ENCODE results near the gene CUL9. TPM values are rescaled to one million over a fixed set of nuclear protein-coding genes. Genes with fewer than 3 reads are reported as not detected.

The CUL9 gene
- polyA plus RNA-seq, 1 donor from 2014 or later: 65.0 TPM

GRCh38 chr6:43183441-43183840 lies 1.4 kb downstream of the CUL9 start:
- H3K9ac ChIP-seq (ENCODE audit: low read length): peak overlapping the region; percentile 3
- H2AFZ ChIP-seq (ENCODE audit: low read depth, low read length): no peak overlapping the region
- H3K9me2 ChIP-seq (ENCODE audit: insufficient read depth, low read length): no peaks in the 10 kb centered on the region
- no peaks in the 10 kb centered on the region for H3K9me3 ChIP-seq (ENCODE audit: low read length)
- no peak overlapping the region for H3K27ac ChIP-seq (ENCODE audit: low read length)
- H3K36me3 ChIP-seq (ENCODE audit: insufficient read depth, low read length): peaks cover 6% of the 10 kb centered on the region
- peak overlapping the region; percentile 79 for H3K4me3 ChIP-seq (ENCODE audit: low read length)
- no peaks in the 10 kb centered on the region for H4K20me1 ChIP-seq (ENCODE audit: insufficient read depth)
- no peaks in the 10 kb centered on the region for H3K27me3 ChIP-seq (ENCODE audit: insufficient read depth, low read depth, low read length)
- H3F3A ChIP-seq (ENCODE audit: insufficient read depth, low read length, poor library complexity, severe bottlenecking): no peaks in the 10 kb centered on the region
- TF ChIP-seq EP300 (conservative IDR thresholded peaks at IDR 0.05; ENCODE audit: poor library complexity, severe bottlenecking) (no peak), MXI1 (conservative IDR thresholded peaks at IDR 0.05; ENCODE audit: poor library complexity, severe bottlenecking) (no peak), POLR2AphosphoS5 (IDR thresholded peaks at IDR 0.05) (no peak), RAD21 (conservative IDR thresholded peaks at IDR 0.05) (no peak), EZH2 (IDR thresholded peaks at IDR 0.05; ENCODE audit: borderline replicate concordance, insufficient read depth, low read length, poor library complexity, severe bottlenecking) (no peak), SMC3 (conservative IDR thresholded peaks at IDR 0.05; ENCODE audit: poor library complexity) (no peak), CTCF (IDR thresholded peaks at IDR 0.05; ENCODE audit: poor library complexity, severe bottlenecking) (no peak), REST (IDR thresholded peaks at IDR 0.05; ENCODE audit: borderline replicate concordance) (no peak), TAF1 (IDR thresholded peaks at IDR 0.05; ENCODE audit: low read depth) (no peak)
- H3K79me2 ChIP-seq (replicated peaks; ENCODE audit: insufficient read depth, low read length): no peaks in the 10 kb centered on the region
- H3K4me2 ChIP-seq (ENCODE audit: low read length): no peak overlapping the region

GRCh38 chr6:43184268-43184985 lies 2.4 kb downstream of the CUL9 start:
- Histone ChIP-seq H3K9me2 (ENCODE audit: insufficient read depth, low read length) (no peaks in the 10 kb centered on the region), H4K20me1 (ENCODE audit: insufficient read depth) (no peaks in the 10 kb centered on the region), H3K27me3 (ENCODE audit: insufficient read depth, low read depth, low read length) (no peaks in the 10 kb centered on the region), H3K27ac (ENCODE audit: low read length) (no peak overlapping the region), H3K4me2 (ENCODE audit: low read length) (no peak overlapping the region), H3K36me3 (ENCODE audit: insufficient read depth, low read length) (peaks cover 6% of the 10 kb centered on the region), H3K9ac (ENCODE audit: low read length) (no peak overlapping the region), H3K79me2 (replicated peaks; ENCODE audit: insufficient read depth, low read length) (no peaks in the 10 kb centered on the region), H2AFZ (ENCODE audit: low read depth, low read length) (no peak overlapping the region), H3K4me3 (ENCODE audit: low read length) (no peak overlapping the region), H3F3A (ENCODE audit: insufficient read depth, low read length, poor library complexity, severe bottlenecking) (no peaks in the 10 kb centered on the region), H3K9me3 (ENCODE audit: low read length) (no peaks in the 10 kb centered on the region)
- TF ChIP-seq MXI1 (conservative IDR thresholded peaks at IDR 0.05; ENCODE audit: poor library complexity, severe bottlenecking) (no peak), RAD21 (conservative IDR thresholded peaks at IDR 0.05) (no peak), POLR2AphosphoS5 (IDR thresholded peaks at IDR 0.05) (no peak), TAF1 (IDR thresholded peaks at IDR 0.05; ENCODE audit: low read depth) (no peak), EZH2 (IDR thresholded peaks at IDR 0.05; ENCODE audit: borderline replicate concordance, insufficient read depth, low read length, poor library complexity, severe bottlenecking) (no peak), EP300 (conservative IDR thresholded peaks at IDR 0.05; ENCODE audit: poor library complexity, severe bottlenecking) (no peak), REST (IDR thresholded peaks at IDR 0.05; ENCODE audit: borderline replicate concordance) (no peak)
